ENCODE measurements around the gene SLC22A15. TPM values are rescaled to one million over a fixed set of nuclear protein-coding genes. Genes with fewer than 3 reads are reported as not detected.

The SLC22A15 gene
- total RNA-seq, 5 donors from 2014 or later (not counting 1 experiment from before 2014, with no cell fraction given), result 0.41 to 1.3 (median 0.73) TPM

- POLR2A ChIA-PET, result no interaction called here
- Histone ChIP-seq H3K27ac (ENCODE audit: low read length) (no peak overlapping the region), H3K4me1 (ENCODE audit: control insufficient read depth in 1 of 2, extremely low read depth in 1 of 2, insufficient read depth in 2 of 2, low read length in 2 of 2) (no peaks in the 10 kb centered on the region), H3K4me3 (ENCODE audit: control insufficient read depth in 1 of 2, extremely low read depth in 1 of 2, low read length in 1 of 2) (no peak overlapping the region), H3K9me3 (no peaks in the 10 kb centered on the region), H3K27me3 (replicated peaks in 1 of 2; ENCODE audit: control insufficient read depth in 2 of 2, extremely low read depth in 1 of 2, insufficient read depth in 2 of 2, low read length in 1 of 2) (no peaks in the 10 kb centered on the region), H3K36me3 (ENCODE audit: control insufficient read depth in 2 of 2, extremely low read depth in 1 of 2, insufficient read depth in 1 of 2, low read length in 1 of 2) (no peaks in the 10 kb centered on the region)
- Mint-ChIP-seq H3K4me3 (no peak overlapping the region), H3K9me3 (no peaks in the 10 kb centered on the region), H3K4me1 (no peaks in the 10 kb centered on the region), H3K27ac (no peak overlapping the region), H3K36me3 (peaks cover 3% of the 10 kb centered on the region), H3K27me3 (peaks cover 13 to 34% of the 10 kb centered on the region in 2 donors)
- CTCF ChIA-PET, result interaction anchor here in 1 of 2 donors (0.7 kb wide), 1 partner anchor 666 kb away, joined by 3 read pairs; no protein-coding TSS in a partner anchor
- 60% methylated on average over 1 of the region's 2 CpGs for WGBS (ENCODE audit: insufficient coverage)
- DNase-seq (no peak), ATAC-seq (replicated peaks in 1 of 4) (no peak)
Observed at GRCh38 chr1:116066868-116067565, 90.7 kb downstream of the SLC22A15 start.

GRCh38 chr1:116067566-116067890 is 91.2 kb downstream of the SLC22A15 start:
- Histone ChIP-seq H3K4me3 (ENCODE audit: control insufficient read depth in 1 of 2, extremely low read depth in 1 of 2, low read length in 1 of 2) (no peak overlapping the region), H3K4me1 (ENCODE audit: control insufficient read depth in 1 of 2, extremely low read depth in 1 of 2, insufficient read depth in 2 of 2, low read length in 2 of 2) (no peaks in the 10 kb centered on the region), H3K9me3 (no peaks in the 10 kb centered on the region), H3K36me3 (ENCODE audit: control insufficient read depth in 2 of 2, extremely low read depth in 1 of 2, insufficient read depth in 1 of 2, low read length in 1 of 2) (no peaks in the 10 kb centered on the region), H3K27me3 (replicated peaks in 1 of 2; ENCODE audit: control insufficient read depth in 2 of 2, extremely low read depth in 1 of 2, insufficient read depth in 2 of 2, low read length in 1 of 2) (no peaks in the 10 kb centered on the region), H3K27ac (ENCODE audit: low read length) (no peak overlapping the region)
- H3K4me3 Mint-ChIP-seq, result no peak overlapping the region
- H3K9me3 Mint-ChIP-seq, result no peaks in the 10 kb centered on the region
- 100% methylated on average over 1 of the region's 2 CpGs for WGBS (ENCODE audit: insufficient coverage)
- no peaks in the 10 kb centered on the region for H3K4me1 Mint-ChIP-seq
- DNase-seq, result no peak
- peaks cover 3% of the 10 kb centered on the region for H3K36me3 Mint-ChIP-seq
- H3K27ac Mint-ChIP-seq, result no peak overlapping the region
- ChIA-PET CTCF (interaction anchor here in 1 of 2 donors (0.7 kb wide), 1 partner anchor 666 kb away, joined by 3 read pairs; no protein-coding TSS in a partner anchor), POLR2A (no interaction called here)
- ATAC-seq (replicated peaks in 1 of 4), result no peak
- peaks cover 13 to 34% of the 10 kb centered on the region in 2 donors for H3K27me3 Mint-ChIP-seq

GRCh38 chr1:116075575-116075974 is 99.3 kb downstream of the SLC22A15 start:
- Mint-ChIP-seq H3K36me3 (no peaks in the 10 kb centered on the region), H3K4me1 (no peaks in the 10 kb centered on the region), H3K4me3 (no peak overlapping the region), H3K27ac (no peak overlapping the region), H3K27me3 (peaks cover 0 to 3% of the 10 kb centered on the region in 2 donors), H3K9me3 (no peaks in the 10 kb centered on the region)
- ChIA-PET CTCF (no interaction called here), POLR2A (no interaction called here)
- H3K27ac ChIP-seq (ENCODE audit: low read length), result no peak overlapping the region
- no CpG with 5 or more reads among the region's 1 CpG for WGBS (ENCODE audit: insufficient coverage)
- H3K36me3 ChIP-seq (ENCODE audit: control insufficient read depth in 2 of 2, extremely low read depth in 1 of 2, insufficient read depth in 1 of 2, low read length in 1 of 2), result no peaks in the 10 kb centered on the region
- H3K27me3 ChIP-seq (replicated peaks in 1 of 2; ENCODE audit: control insufficient read depth in 2 of 2, extremely low read depth in 1 of 2, insufficient read depth in 2 of 2, low read length in 1 of 2), result no peaks in the 10 kb centered on the region
- no peaks in the 10 kb centered on the region for H3K9me3 ChIP-seq
- ATAC-seq (replicated peaks in 1 of 4), result no peak
- H3K4me1 ChIP-seq (ENCODE audit: control insufficient read depth in 1 of 2, extremely low read depth in 1 of 2, insufficient read depth in 2 of 2, low read length in 2 of 2), result no peaks in the 10 kb centered on the region
- no peak overlapping the region for H3K4me3 ChIP-seq (ENCODE audit: control insufficient read depth in 1 of 2, extremely low read depth in 1 of 2, low read length in 1 of 2)
- DNase-seq, result no peak

GRCh38 chr1:116075990-116076389 is 99.7 kb downstream of the SLC22A15 start:
- no peaks in the 10 kb centered on the region for H3K9me3 ChIP-seq
- Mint-ChIP-seq H3K27ac (no peak overlapping the region), H3K27me3 (peaks cover 0 to 3% of the 10 kb centered on the region in 2 donors), H3K4me3 (no peak overlapping the region), H3K36me3 (no peaks in the 10 kb centered on the region), H3K4me1 (no peaks in the 10 kb centered on the region), H3K9me3 (no peaks in the 10 kb centered on the region)
- H3K27ac ChIP-seq (ENCODE audit: low read length), result no peak overlapping the region
- H3K27me3 ChIP-seq (replicated peaks in 1 of 2; ENCODE audit: control insufficient read depth in 2 of 2, extremely low read depth in 1 of 2, insufficient read depth in 2 of 2, low read length in 1 of 2), result no peaks in the 10 kb centered on the region
- ATAC-seq (replicated peaks in 1 of 4) (no peak), DNase-seq (no peak)
- ChIA-PET POLR2A (interaction anchor here in 1 of 2 donors (0.6 kb wide), 1 partner anchor 1130 kb away, joined by 3 read pairs; no protein-coding TSS in a partner anchor), CTCF (no interaction called here)
- H3K4me3 ChIP-seq (ENCODE audit: control insufficient read depth in 1 of 2, extremely low read depth in 1 of 2, low read length in 1 of 2), result no peak overlapping the region
- WGBS (ENCODE audit: insufficient coverage), result 67% methylated on average over 1 of the region's 4 CpGs
- H3K4me1 ChIP-seq (ENCODE audit: control insufficient read depth in 1 of 2, extremely low read depth in 1 of 2, insufficient read depth in 2 of 2, low read length in 2 of 2), result no peaks in the 10 kb centered on the region
- no peaks in the 10 kb centered on the region for H3K36me3 ChIP-seq (ENCODE audit: control insufficient read depth in 2 of 2, extremely low read depth in 1 of 2, insufficient read depth in 1 of 2, low read length in 1 of 2)

- no peaks in the 10 kb centered on the region for H3K36me3 Mint-ChIP-seq
- H3K36me3 ChIP-seq (ENCODE audit: control insufficient read depth in 2 of 2, extremely low read depth in 1 of 2, insufficient read depth in 1 of 2, low read length in 1 of 2), result no peaks in the 10 kb centered on the region
- no peak overlapping the region for H3K27ac Mint-ChIP-seq
- ChIA-PET CTCF (interaction anchor here in 1 of 2 donors (0.6 kb wide), 1 partner anchor 10 kb away, joined by 3 read pairs; no protein-coding TSS in a partner anchor), POLR2A (no interaction called here)
- H3K4me3 ChIP-seq (ENCODE audit: control insufficient read depth in 1 of 2, extremely low read depth in 1 of 2, low read length in 1 of 2), result no peak overlapping the region
- H3K9me3 ChIP-seq, result no peaks in the 10 kb centered on the region
- no peak overlapping the region for H3K27ac ChIP-seq (ENCODE audit: low read length)
- no peaks in the 10 kb centered on the region for H3K4me1 Mint-ChIP-seq
- WGBS (ENCODE audit: insufficient coverage), result no CpG with 5 or more reads among the region's 3 CpGs
- no peaks in the 10 kb centered on the region for H3K4me1 ChIP-seq (ENCODE audit: control insufficient read depth in 1 of 2, extremely low read depth in 1 of 2, insufficient read depth in 2 of 2, low read length in 2 of 2)
- H3K27me3 Mint-ChIP-seq, result peaks cover 0 to 2% of the 10 kb centered on the region in 2 donors
- H3K27me3 ChIP-seq (replicated peaks in 1 of 2; ENCODE audit: control insufficient read depth in 2 of 2, extremely low read depth in 1 of 2, insufficient read depth in 2 of 2, low read length in 1 of 2), result no peaks in the 10 kb centered on the region
- H3K9me3 Mint-ChIP-seq, result no peaks in the 10 kb centered on the region
- no peak overlapping the region for H3K4me3 Mint-ChIP-seq
- ATAC-seq (replicated peaks in 1 of 4), result no peak
- DNase-seq, result no peak
Observed at GRCh38 chr1:116076831-116077230, 100.5 kb downstream of the SLC22A15 start.

- Histone ChIP-seq H3K27me3 (replicated peaks in 1 of 2; ENCODE audit: control insufficient read depth in 2 of 2, extremely low read depth in 1 of 2, insufficient read depth in 2 of 2, low read length in 1 of 2) (no peaks in the 10 kb centered on the region), H3K4me3 (ENCODE audit: control insufficient read depth in 1 of 2, extremely low read depth in 1 of 2, low read length in 1 of 2) (no peak overlapping the region), H3K27ac (ENCODE audit: low read length) (no peak overlapping the region), H3K36me3 (ENCODE audit: control insufficient read depth in 2 of 2, extremely low read depth in 1 of 2, insufficient read depth in 1 of 2, low read length in 1 of 2) (no peaks in the 10 kb centered on the region), H3K4me1 (ENCODE audit: control insufficient read depth in 1 of 2, extremely low read depth in 1 of 2, insufficient read depth in 2 of 2, low read length in 2 of 2) (no peaks in the 10 kb centered on the region), H3K9me3 (no peaks in the 10 kb centered on the region)
- H3K9me3 Mint-ChIP-seq, result no peaks in the 10 kb centered on the region
- no peak overlapping the region for H3K27ac Mint-ChIP-seq
- 92% methylated on average over 2 of the region's 6 CpGs for WGBS (ENCODE audit: insufficient coverage)
- ChIA-PET POLR2A (interaction anchor here in 1 of 2 donors (0.6 kb wide), 1 partner anchor 348 kb away, joined by 4 read pairs; no protein-coding TSS in a partner anchor), CTCF (interaction anchor here in 1 of 2 donors (0.6 kb wide), 1 partner anchor 270 kb away, joined by 3 read pairs; no protein-coding TSS in a partner anchor)
- peaks cover 4% of the 10 kb centered on the region in 2 donors for H3K27me3 Mint-ChIP-seq
- DNase-seq (no peak), ATAC-seq (replicated peaks in 1 of 4) (no peak)
- H3K4me1 Mint-ChIP-seq, result no peaks in the 10 kb centered on the region
- H3K4me3 Mint-ChIP-seq, result no peak overlapping the region
- no peaks in the 10 kb centered on the region for H3K36me3 Mint-ChIP-seq
Observed at GRCh38 chr1:116078699-116079223, 102.4 kb downstream of the SLC22A15 start.

Data from T-cell (primary cell).